ENCODE results near the gene PPIL1.

Gene PPIL1

DNA sequence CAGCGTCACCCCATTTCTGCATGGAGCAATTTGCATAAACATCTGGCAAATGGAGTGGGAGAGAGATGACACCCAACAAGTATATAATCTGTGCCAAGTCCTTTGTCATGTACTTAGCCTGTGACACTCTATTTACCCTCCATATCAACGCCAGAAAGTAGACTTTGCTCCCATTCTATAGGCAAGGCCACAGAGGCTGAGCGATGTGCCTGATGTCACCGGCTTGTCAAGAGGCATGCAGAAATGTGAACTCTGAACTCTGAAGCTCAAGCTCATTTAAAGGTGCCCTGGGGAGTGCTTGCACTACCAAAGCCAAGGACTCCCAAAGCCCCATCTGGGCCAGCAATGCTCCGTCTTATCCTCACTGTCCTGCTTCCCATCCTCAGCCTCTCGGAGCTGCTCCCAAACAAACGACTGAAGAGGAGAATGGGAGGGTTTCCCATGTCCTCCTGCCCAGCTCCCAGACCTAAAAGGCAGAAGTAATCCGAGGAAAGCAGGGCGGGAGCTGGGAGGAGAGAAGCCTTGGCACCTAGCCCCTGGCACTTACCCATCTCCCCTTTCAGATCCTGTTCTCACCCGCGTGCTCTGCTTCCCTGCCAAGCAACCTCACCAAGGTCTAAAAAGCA lies 44.6 kb downstream of the PPIL1 start:
- TF ChIP-seq, protein P1, sequence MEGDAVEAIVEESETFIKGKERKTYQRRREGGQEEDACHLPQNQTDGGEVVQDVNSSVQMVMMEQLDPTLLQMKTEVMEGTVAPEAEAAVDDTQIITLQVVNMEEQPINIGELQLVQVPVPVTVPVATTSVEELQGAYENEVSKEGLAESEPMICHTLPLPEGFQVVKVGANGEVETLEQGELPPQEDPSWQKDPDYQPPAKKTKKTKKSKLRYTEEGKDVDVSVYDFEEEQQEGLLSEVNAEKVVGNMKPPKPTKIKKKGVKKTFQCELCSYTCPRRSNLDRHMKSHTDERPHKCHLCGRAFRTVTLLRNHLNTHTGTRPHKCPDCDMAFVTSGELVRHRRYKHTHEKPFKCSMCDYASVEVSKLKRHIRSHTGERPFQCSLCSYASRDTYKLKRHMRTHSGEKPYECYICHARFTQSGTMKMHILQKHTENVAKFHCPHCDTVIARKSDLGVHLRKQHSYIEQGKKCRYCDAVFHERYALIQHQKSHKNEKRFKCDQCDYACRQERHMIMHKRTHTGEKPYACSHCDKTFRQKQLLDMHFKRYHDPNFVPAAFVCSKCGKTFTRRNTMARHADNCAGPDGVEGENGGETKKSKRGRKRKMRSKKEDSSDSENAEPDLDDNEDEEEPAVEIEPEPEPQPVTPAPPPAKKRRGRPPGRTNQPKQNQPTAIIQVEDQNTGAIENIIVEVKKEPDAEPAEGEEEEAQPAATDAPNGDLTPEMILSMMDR (conservative IDR thresholded peaks at IDR 0.05; ENCODE audit: control insufficient read depth, insufficient read depth, low read depth, low read length): no peak
- DNase-seq (ENCODE audit: low read depth): peak; percentile 52
- H3K4me3 ChIP-seq (ENCODE audit: control insufficient read depth, low read depth, low read length): no peak overlapping the region

DNA sequence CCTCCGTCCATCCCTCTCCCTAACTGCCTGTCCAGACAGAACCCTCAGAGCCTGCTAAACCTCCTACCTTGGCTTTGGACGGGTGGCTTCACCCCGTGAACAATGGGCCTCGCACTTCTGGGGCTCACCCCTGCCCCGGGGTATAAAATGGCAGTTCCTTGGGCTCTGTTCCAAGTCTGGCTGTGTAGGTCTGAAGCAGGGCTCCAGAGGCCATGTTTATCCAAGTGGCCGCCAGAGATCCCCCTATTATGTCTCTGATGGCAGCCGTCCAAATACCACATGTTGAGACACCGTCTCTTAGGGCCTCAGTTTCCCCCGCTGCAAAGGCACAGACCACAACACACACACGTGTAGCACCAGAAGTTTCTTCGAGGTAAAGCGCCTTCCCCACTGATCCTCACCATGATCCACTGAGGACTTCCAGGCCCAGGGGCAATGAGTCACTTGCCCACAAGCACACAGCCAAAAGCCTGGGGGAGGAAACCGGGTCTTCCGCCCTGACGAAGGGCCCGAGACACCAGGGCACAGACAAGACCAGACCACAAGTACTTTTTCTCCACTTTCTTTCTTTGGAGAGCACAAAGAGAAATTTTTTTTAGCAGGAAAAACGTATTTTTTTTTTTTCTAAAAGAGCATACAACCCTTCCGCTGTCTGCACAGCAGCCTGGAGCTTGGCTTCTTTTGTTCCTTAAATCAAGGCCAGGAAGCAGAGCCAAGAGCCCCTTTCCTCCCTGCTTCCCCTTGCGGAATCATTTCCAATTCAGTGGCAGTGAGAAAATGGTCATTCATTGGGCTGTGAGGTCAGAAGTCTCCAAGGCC lies 47.1 kb downstream of the PPIL1 start:
- peak; percentile 78 for DNase-seq (ENCODE audit: low read depth)
- TF ChIP-seq, protein P1 (conservative IDR thresholded peaks at IDR 0.05; ENCODE audit: control insufficient read depth, insufficient read depth, low read depth, low read length): no peak
- H3K4me3 ChIP-seq (ENCODE audit: control insufficient read depth, low read depth, low read length): no peak overlapping the region

DNA sequence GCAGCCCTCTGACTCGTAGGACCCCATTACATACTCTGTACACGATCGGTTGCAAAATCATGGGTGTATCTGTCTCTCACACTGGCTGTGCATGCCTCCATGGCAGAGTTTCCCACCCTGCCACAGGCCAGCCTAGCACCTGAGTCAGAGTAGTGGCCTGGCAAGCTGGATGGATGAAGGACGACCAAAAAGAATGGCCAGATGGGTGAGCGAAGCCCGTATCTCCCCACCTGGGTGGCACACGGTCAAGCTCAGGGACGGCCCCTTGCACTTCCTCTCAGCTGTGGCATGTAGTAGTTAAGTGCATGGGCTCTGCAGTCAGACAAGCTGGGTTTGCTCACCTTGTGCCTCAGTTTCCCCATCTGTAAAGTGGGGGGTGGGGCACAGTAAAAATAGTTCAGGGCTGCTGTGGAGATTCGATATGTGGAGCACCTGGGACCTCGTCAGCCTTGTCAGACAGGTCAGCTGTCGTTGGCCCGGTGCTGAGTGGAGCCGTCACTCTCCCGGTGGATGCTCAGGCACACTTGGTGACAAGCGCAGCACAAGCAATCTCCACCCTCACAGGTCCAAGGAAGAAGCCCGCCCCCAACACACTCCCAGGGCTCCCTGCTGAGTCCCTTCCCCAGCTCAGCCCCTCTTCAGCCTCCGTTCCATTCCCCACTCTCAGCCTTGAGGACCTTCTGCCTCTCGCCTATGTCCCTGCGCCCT lies 47.9 kb downstream of the PPIL1 start:
- TF ChIP-seq, protein P1 (conservative IDR thresholded peaks at IDR 0.05; ENCODE audit: control insufficient read depth, insufficient read depth, low read depth, low read length): no peak
- peak; percentile 40 for DNase-seq (ENCODE audit: low read depth)
- H3K4me3 ChIP-seq (ENCODE audit: control insufficient read depth, low read depth, low read length): no peak overlapping the region

DNA sequence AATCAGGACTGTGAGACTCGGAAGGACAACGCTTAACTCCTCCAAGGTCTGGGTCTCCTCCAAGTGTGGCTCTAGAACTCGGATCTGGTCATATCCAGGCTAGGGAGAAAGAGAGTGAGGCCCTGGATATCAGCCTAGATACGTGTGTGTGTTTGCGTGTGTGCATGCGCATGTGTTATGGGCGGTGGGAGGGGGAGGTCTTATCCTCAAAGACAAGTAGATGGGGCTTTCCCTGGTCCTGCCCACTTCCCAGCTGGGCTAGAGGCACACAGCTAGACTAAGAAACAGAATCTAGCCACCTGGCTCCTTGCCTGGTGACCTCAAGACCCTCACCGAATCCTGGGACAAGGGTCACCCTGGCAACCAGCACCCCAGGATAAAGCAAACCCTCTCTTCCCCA lies 48.6 kb downstream of the PPIL1 start:
- no peak for DNase-seq (ENCODE audit: low read depth)
- TF ChIP-seq, protein P1 (conservative IDR thresholded peaks at IDR 0.05; ENCODE audit: control insufficient read depth, insufficient read depth, low read depth, low read length): no peak
- H3K4me3 ChIP-seq (ENCODE audit: control insufficient read depth, low read depth, low read length): no peak overlapping the region

DNA sequence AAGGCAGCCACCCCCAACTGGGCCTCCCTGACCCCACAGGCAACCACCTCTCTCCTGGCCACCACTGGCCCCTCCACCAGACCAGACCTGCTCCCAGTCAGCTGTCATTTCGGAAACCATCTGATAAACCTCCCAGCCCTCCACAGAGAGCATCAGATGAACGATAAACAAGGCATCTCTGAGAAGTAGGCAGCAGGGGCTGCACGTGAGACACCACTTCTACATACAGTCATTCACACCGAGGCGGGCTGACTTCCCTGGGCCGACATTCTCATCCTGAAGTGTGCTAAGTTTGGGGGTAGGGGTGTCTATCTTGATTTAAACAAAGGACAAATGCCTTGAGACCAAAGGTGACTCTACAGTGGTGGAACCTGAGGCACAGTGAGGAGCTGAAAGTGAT lies 49.2 kb downstream of the PPIL1 start:
- no peak for DNase-seq (ENCODE audit: low read depth)
- H3K4me3 ChIP-seq (ENCODE audit: control insufficient read depth, low read depth, low read length): no peak overlapping the region
- TF ChIP-seq, protein P1 (conservative IDR thresholded peaks at IDR 0.05; ENCODE audit: control insufficient read depth, insufficient read depth, low read depth, low read length): no peak

DNA sequence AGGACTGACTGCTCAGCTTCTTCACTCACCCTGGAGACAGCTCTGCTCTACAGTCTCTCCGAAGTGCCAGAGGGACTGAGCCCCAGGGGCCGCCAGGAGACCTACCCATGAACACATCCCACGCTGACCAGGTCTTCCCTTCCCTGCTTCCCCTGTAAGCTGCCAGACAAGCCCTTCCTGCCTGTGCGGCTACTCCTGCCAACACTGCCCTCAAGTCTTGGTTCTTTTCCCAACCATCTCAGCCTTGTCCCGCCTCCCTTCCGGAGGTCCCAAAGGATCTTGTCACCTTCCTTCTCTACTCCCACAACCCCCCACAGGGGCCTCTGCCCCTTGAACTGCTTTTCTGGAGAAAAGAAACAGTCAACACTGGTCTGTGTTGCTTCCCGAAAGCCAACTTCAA lies 50.4 kb downstream of the PPIL1 start:
- H3K4me3 ChIP-seq (ENCODE audit: control insufficient read depth, low read depth, low read length): no peak overlapping the region
- TF ChIP-seq, protein P1 (conservative IDR thresholded peaks at IDR 0.05; ENCODE audit: control insufficient read depth, insufficient read depth, low read depth, low read length): no peak
- no peak for DNase-seq (ENCODE audit: low read depth)
